G401 (cell line): Measurements from ENCODE around the gene USP6NL. TPM values are rescaled to one million over a fixed set of nuclear protein-coding genes. Genes with fewer than 3 reads are reported as not detected.

ENCODE experiments used
- DNase-seq: peaks from one replicate; pipeline ENCODE4 v3.0.0-alpha.2; 2015; ENCODE audit warnings: low spot score
- in situ Hi-C: cut with HindIII; loops from 2 replicates; pipeline ENCODE4 v1.10.0; 2016; ENCODE audit warnings: low sequenced_read_pairs, mixed read lengths
- total RNA-seq: library from RNA; depleted of rRNA; stranded (reverse); fragments of >200 nt; shearing (Covaris generic); gene quantifications from 2 replicates; pipeline ENCODE4 v1.2.3, GENCODE V29; 2014

USP6NL gene
- total RNA-seq, 1 experiment from 2014 or later: 9.3 TPM

DNA sequence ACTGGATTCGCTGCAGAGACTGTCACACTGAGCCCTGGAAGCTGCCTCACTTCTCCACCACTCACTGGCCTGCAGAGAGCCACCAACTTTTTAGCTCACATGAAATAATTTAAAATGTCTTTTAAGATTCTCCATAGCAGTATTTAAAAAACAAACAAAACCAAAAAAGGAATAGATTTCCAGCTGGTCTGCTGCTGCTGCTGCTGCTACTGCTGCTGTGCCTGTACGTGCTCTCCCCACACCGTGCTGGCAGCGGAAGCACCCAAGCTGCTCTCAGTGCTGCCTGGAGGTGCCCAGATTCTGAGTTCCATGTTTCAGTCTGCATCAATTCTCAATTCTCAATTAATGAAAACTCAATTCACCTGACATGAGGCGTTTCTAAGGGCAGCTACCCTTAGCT, 146.0 kb downstream of the USP6NL start:
- in situ Hi-C loops: no loop called here
- no peak for DNase-seq

DNA sequence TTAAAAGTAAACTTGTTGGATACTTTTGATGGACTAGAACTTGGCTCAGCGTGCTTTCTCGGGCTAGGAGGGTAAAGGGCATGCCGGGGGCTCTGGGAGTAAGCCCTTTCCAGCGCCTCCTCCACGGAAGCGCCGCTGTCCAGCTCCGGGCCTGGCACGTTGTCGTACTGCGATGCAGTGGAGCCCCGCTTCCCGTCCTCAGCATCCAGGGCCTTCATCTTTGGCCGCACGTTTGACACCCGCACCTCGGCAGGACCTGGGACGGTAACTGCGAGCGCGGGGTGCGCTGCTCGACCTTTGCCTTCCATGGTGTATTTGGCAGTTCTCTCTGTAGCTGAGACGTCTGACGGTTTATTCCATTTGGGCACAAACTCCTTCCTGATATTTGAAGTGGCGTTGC, 148.3 kb downstream of the USP6NL start:
- no peak for DNase-seq
- in situ Hi-C loops: no loop called here

DNA sequence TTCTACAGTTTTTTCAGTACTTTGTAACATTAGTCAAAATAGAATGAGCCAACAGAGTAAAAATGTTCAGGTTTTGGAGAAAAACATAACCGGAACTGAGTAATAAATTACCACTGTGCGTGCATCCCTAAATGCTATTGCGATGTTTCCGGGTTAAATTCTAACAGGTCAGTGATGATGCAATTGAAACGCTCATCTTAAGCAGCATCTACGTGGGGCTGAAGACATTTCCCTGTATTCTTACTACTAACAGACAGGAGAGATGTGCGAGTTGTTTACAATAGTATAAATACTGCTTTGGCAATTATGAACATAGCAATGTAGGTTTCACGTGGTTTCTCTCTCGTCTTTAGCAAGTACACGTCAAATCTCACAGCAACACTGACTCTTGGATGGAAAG, 149.4 kb downstream of the USP6NL start:
- in situ Hi-C loops: no loop called here
- no peak for DNase-seq

DNA sequence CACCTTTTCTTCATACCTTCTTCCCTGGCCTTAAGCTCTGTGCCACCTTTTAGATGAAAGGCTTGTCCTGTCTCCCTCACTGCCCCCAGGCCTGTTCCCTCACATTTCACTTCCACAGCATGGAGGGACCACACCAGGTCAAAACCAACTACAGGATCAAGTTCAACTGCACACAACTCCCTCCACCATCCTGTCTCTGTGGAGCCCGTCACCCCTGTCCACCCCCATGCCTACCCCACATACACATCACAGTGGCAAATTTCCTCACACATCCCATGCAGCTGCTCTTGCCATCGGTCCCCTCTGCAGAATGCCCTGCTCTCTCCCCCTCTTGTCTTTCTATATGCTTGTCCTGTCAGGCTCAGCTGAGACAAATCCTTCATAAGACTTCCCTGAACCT, 154.1 kb downstream of the USP6NL start:
- in situ Hi-C loops: no loop called here
- DNase-seq: no peak

DNA sequence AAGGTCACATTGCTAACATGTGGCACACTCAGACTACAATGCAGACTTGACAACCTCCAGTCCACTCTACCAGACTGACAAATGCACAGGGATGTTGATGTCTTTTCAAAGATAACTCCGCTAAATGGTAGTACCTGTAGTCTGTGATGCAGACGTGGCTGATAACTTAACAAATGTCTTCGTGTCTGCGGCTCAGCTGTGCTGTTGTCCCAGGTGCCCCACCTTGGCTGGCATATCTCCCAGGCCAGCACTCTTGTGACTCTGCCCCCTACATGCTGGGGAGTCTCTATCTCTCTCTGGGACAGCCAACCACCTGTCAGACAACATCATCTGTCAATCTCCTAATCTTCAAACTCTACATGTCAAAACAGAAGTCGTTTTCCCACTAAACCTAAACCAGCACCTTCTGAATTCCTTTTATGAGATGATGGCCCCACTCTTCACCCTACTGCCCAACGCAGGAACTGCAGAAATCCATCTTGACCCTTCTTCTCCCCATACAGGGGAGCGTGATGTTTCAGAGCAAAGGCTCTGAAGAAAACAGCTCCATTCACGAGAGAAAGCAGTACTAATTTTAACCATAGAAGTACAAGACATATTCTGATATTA, 156.4 kb downstream of the USP6NL start:
- in situ Hi-C loops: no loop called here
- no peak for DNase-seq

DNA sequence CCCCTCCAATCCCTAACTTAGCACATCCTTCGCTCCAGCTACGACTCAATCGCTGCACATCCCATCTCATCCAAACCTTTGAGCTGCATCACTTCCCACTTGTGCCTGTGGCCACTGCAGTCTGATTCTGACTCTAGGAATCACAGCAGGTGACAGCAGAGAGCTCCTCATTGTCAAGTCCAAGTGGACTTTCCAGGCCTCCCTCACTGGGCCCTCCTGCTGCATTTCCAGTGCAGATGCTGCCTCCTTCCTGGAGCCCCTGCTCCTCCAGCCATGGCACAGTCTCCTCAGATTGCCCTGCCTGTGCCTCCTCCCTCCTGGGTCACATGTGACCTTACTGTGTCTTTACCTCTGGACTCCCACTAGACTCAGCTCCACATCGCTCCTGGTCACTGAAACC, 157.3 kb downstream of the USP6NL start:
- in situ Hi-C loops: no loop called here
- DNase-seq: no peak

DNA sequence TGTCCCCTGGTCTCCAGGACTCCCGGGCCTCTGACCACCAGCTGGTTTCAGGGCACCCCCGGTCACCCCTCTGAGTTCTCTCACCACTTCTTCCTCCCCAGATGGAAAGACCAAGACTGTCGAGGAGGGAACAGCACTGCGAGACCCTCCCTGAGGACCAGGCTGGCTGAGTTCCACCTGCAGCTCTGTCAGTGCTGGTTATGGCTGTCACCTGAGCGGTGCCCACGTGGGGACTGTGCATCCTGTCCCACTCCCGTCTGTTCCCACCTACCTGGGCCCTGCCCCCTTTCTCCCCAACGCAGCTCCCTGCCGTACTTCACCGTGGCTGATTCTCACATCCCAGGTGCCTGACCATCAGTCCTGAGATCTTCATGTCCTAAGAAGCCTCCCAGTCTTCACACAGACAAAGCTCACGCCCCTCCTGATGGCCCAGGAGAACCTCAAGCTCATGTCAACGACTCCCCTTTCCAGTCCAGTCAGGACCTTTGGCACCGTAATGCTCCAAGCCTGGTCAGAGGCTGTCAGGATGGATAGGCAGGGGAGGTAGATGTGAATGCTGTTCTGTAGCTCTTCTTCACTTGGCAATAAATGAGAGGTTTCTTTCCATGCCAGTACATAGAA, 159.7 kb downstream of the USP6NL start:
- DNase-seq: no peak
- in situ Hi-C loops: no loop called here

DNA sequence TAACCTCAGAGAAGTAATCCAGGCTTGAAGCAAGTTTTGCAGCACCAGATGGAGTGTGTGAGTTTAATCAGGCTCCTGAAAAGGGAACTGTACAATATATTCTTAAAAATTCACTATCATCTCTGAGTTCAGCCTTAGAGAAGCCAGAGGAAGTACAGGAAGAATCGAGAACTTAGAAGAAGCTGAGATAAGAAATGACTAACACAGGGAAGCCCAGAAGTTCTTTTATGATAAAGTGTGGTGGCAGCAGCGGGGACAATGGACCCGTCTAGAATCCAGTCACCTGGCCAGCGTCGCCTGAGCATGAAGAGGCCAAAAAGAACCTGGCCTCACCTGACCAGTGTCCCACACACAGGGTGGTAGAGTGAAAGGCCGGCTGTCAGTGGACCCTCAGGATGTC, 161.0 kb downstream of the USP6NL start:
- DNase-seq: no peak
- in situ Hi-C loops: no loop called here

DNA sequence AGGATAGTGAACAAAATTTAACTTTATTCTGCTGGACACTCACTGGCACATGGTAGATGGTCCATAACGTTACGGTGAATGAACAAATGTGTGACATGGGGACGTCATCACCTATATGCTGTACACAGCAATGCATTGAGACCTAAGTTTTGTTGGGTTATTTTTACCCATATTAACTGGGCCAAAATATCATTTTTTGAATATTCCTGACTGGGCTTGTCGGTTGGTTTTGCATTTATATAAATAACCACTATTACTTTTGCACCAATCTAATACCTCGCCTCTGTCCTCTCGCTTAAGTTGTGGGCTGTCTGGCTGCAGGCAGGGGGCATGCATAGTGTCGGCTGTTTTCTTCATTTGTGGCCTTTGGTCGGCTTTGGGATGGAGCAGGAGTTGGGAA, 161.7 kb downstream of the USP6NL start:
- in situ Hi-C loops: no loop called here
- DNase-seq: no peak

DNA sequence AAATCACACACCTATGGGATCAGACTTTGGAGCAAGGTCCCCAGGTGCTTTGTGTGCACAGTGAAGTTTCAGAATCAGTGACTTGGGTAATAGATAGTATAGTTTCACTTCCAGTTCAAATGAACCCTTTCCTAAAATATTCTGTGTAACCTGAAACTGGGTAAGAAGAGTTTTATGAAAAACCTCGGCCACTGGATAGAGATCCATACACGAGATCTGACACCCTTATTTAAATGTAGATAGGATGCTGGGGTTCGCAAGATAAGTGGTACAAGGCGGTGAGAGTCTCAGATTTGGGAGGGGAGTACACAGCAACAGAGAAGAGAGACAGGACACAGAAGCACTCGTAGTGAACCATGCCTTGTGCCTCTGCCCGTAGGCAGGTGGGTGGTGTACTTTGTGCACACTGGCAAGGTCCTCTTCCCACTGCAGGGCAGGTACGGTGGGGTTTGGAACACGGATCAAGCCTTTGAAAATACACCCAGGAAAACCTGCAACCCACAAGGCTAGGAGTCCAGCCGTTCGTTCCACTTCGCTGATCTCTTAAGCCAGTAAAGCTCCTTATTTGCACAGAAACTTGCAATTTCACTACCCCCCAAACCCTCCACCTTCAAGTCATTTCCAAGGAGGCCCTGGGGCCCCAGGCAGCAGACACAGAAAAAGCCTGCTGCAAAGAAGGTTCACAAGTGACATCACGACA, 162.8 kb downstream of the USP6NL start:
- in situ Hi-C loops: no loop called here
- DNase-seq: no peak

DNA sequence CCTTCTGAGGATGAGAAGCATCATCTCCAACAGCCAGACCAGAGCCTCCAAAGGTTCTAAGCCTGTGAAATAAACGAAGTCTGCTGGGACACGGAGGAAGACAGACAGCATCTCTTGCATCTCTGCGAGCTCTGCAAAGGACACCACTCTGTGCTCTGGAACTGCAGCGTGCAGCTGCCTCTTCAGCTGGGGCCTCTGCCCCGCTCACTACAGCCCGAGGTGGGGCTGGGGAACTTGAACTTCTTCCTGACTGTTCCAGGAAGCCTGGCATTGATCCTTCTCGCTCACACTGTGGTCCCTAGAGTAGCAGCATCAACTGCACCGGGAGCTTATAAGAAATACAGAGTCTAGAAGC, 163.3 kb downstream of the USP6NL start:
- DNase-seq: no peak
- in situ Hi-C loops: no loop called here

DNA sequence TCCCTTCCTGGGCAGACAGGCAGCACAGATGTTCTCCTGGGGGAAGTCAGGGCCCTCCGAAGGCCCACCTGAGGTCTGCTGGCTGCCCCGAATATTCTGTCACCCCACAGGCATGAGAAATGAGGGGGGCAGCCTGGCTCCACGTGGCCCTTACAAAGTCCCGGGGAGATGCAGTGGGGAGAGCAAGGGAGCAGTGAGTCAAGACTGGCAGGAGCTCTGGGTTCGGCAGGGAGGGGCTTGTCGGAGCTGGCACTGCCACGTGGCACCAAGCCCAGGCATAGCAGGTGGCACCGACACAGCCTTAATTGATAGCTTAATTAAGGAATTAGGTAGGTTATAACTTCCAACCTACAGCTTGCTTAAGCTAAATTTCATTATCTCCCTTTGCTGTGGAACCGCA, 163.9 kb downstream of the USP6NL start:
- peak; percentile 54 for DNase-seq
- in situ Hi-C loops: no loop called here

DNA sequence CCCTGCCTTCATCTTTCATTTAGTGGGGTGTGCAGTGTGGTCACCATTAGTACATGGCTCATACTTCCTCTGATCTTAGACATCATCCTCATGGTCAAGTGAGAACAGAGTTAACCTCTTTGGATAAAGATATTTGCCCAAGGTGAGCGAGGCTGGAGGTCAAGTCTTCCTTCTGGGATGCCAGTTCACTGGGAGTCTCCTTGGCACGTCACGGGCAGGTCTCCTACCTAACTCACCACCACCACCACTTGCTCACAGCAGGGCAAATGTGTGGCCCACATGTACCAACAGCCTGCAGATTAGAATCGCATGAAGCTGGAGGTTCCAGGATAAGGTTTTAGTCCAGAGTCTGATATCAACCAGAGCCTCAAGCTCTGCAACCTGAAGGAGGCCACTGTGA, 164.6 kb downstream of the USP6NL start:
- DNase-seq: no peak
- in situ Hi-C loops: no loop called here

DNA sequence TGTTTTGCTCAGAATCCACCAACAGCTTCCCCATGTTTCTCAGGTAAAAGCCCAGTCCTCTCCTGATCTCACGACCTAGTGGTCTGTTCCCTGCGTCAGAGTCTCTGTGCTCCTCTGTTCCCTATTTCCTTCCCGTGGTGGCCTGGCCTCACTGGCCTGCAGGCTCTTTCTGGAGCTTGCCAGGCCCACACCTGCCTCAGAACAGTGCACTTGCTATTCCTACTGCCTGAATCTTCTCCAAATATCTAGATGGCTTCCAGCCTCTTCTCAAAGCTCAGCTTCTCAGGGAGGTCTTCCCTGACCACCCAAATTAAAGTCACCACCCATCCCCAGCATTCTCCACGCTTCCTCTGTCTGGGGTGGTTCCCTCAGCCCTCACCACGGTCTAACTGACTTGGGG, 165.3 kb downstream of the USP6NL start:
- no peak for DNase-seq
- in situ Hi-C loops: no loop called here

DNA sequence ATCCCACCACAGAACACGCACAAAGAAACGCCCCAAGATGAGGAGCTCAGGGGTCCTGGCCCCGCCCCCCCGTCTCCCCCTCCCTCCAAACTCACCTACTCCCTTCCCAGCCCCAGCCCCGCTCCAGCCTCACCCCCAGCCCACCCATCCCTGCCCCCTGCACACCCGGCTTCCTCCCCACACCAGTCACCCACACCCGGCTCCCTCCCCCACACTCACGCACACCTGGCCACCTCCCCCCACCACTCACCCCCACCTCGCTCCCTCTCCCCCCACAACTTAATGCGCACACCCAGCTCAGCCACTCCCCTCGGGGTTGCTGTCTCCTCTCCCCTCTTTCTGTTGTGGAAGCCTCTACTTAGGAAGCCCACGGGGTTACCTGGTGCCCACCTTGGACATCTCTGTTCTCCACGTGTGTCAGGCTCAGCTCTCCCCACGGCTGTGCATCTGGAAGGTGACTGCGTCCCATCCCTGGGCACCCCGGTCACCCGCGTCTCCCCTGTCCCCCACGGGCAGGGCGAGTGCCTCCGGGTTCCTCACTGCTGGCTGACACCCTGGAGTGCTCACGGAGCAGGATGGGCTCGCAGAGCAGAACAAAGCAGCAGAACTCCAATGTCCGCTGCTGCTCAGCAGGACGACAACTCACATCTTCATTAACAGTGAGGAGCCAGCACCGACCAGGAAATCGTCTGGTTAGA, 166.8 kb downstream of the USP6NL start:
- in situ Hi-C loops: no loop called here

DNA sequence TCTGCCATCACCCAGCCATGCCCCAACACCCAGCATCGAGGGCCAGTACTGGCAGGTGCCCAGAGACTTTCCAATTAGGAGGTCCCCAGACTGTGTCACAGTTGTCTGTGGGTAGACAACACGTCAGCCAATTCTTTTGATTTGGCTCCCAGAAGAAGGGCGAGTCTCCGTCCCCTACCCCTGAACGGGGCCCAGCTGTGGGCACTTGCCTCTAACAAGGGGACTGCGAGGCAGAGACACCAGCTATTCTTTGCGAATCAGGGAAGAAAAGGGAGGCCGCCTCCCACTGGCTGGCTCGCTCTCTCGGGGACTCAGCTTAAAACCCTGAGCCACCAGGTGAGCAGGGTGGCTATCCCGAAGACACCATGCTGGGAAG, 167.3 kb downstream of the USP6NL start:
- DNase-seq: no peak
- in situ Hi-C loops: no loop called here

More for the DNA sequence above, 166.8 kb downstream of the USP6NL start:
- no peak for DNase-seq

DNA sequence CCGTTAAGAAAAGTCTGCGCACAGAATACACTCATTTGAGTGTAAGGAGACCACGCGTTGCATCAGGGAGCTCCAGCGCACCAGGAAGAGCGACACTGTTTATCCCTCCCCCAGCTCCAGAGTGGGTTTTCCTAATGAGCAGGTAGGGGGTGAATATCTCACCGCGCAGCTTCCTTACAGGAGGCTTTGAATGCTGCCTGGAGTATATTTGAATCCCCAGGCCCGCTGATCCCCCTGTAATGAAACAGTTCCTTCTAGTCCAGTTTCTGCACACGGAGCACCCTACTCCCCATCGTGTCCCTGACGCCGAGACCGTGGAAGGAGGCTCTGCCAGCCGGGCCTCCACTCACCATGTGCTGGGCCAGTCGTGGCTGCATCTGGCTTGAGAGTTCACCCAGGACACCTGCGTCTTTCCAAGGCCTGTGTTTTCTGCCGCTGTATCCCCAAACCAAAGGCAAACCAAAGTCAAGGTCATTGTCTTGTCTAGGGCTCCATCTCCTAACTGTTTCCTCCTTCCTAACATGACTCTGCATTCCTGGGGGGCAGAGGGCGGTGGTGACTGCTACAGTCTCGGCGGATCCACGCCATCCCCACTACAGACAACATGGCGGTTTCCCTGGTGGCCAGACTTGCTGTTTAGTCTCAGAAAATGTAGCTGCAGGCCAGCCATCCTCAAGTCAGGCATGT, 167.8 kb downstream of the USP6NL start:
- DNase-seq: no peak
- in situ Hi-C loops: no loop called here

DNA sequence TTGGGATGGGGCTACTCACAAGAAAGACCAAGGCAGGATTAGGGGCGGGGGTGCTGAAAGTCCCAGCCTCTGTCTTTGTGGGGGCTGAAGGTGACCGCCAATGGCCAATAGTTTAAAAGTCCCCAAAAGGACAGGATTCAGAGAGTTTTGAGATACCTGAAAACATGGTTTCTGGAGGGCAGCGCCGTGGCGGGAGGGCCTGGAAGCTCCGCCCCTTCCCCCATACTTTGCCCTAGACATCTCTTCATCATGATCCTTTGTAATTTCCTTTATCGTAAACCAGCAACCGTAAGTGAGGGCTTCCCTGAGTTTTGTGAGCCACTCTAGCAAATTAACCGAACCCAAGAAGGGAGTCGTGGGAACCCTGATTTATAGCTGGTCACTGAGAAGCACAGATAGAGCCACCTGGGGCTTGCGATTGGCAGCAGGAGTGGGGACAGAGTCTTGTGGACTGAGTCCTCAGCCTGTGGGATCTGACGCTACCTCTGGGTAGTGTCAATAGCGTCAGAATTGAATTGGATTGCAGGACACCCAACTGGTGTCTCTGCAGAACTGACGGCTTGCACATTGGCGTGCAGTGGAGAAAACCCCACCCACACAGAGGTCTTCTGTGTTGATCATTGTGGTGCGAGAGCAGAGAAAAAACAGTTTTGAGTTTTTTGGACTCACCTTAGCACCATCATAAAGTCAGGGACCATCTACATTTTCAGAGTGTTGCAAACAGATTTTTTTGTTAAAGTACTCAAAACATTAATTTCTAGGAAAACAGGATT, 169.3 kb downstream of the USP6NL start:
- in situ Hi-C loops: no loop called here
- DNase-seq: no peak

DNA sequence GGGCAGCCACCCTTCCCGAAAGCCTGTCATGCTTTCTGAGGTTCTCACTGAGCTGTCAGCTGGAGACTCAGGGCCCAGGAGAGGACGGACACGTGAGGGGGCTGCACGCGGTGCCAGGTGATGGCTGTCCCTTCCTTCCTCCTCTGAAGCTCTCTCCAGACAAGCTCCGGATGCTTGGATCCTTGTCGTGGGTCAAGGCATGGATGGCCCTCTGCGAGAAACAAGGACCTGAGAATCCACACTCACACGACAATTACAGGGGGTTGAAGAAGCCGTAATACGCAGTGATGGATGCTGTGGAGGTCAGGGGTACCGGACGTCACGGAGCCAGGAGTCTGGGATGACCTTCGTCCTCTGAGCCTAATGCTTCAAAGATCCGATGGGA, 170.3 kb downstream of the USP6NL start:
- DNase-seq: no peak
- in situ Hi-C loops: no loop called here
